Mucosa of gallbladder (tissue), 1 donor: ENCODE data around the gene ATP2B2. TPM values are rescaled to one million over a fixed set of nuclear protein-coding genes. Genes with fewer than 3 reads are reported as not detected.

ENCODE experiments used
- DNase-seq: peaks from one replicate; pipeline ENCODE4 v3.0.0-alpha.2; 2020; ENCODE audit warnings: low spot score
- total RNA-seq: library from RNA; stranded (reverse); gene quantifications from one replicate; pipeline ENCODE4 v1.2.1, GENCODE V29; 2021
- donor health status: DM: no; HTN: no; CAD: no.

The ATP2B2 gene
- total RNA-seq, 1 donor from 2014 or later, result 0.09 TPM

- no peak for DNase-seq
Observed at GRCh38 chr3:10450494-10451440, 54.6 kb downstream of the ATP2B2 start.

- no peak for DNase-seq
Observed at GRCh38 chr3:10449436-10449835, 56.0 kb downstream of the ATP2B2 start.

- DNase-seq, result no peak
Observed at GRCh38 chr3:10448544-10448943, 56.8 kb downstream of the ATP2B2 start.

GRCh38 chr3:10447527-10448260 is 57.7 kb downstream of the ATP2B2 start:
- DNase-seq, result no peak

- no peak for DNase-seq
Observed at GRCh38 chr3:10447110-10447509, 58.3 kb downstream of the ATP2B2 start.

GRCh38 chr3:10445561-10446175 is 59.7 kb downstream of the ATP2B2 start:
- no peak for DNase-seq

GRCh38 chr3:10444511-10444910 is 60.9 kb downstream of the ATP2B2 start:
- no peak for DNase-seq

- DNase-seq, result no peak
Observed at GRCh38 chr3:10444110-10444429, 61.3 kb downstream of the ATP2B2 start.

GRCh38 chr3:10443272-10444109 is 61.9 kb downstream of the ATP2B2 start:
- no peak for DNase-seq

- DNase-seq, result no peak
Observed at GRCh38 chr3:10442151-10442795, 63.1 kb downstream of the ATP2B2 start.

GRCh38 chr3:10440684-10441083 is 64.7 kb downstream of the ATP2B2 start:
- DNase-seq, result no peak

- DNase-seq, result no peak
Observed at GRCh38 chr3:10438902-10439610, 66.3 kb downstream of the ATP2B2 start.

- no peak for DNase-seq
Observed at GRCh38 chr3:10437995-10438901, 67.1 kb downstream of the ATP2B2 start.

GRCh38 chr3:10437272-10437994 is 68.0 kb downstream of the ATP2B2 start:
- peak; percentile 16 for DNase-seq

- no peak for DNase-seq
Observed at GRCh38 chr3:10435850-10436249, 69.5 kb downstream of the ATP2B2 start.

GRCh38 chr3:10434938-10435336 is 70.4 kb downstream of the ATP2B2 start:
- DNase-seq, result no peak

GRCh38 chr3:10434144-10434937 is 71.0 kb downstream of the ATP2B2 start:
- DNase-seq, result no peak

GRCh38 chr3:10432931-10433330 is 72.5 kb downstream of the ATP2B2 start:
- no peak for DNase-seq
